Stomach (tissue), 9 donors: ENCODE data around the gene INTS1. TPM values are rescaled to one million over a fixed set of nuclear protein-coding genes. Genes with fewer than 3 reads are reported as not detected.

ENCODE experiments used
- DNase-seq, 2 donors: peaks; one replicate each; pipeline versions ENCODE4 v3.0.0 to v3.0.0-alpha.2; 2013 to 2019
- H3K27ac ChIP-seq, 5 donors: fragments of 200-600 bp in 4 of 5; sonication (generic) in 4 of 5; one replicate each; pipeline ENCODE4 v1.5.1; 2013 to 2019; ENCODE audit warnings: mild to moderate bottlenecking in 1 of 5, moderate library complexity in 1 of 5
- H3K27me3 ChIP-seq, 3 donors: fragments of 200-600 bp; sonication (generic); one replicate each; pipeline ENCODE4 v1.5.1; 2017 to 2019; ENCODE audit warnings: mixed run types in 1 of 3
- H3K36me3 ChIP-seq, 4 donors: fragments of 200-600 bp; sonication (generic); 1 replicate in 3 of 4; 2 replicates in 1 of 4; pipeline ENCODE4 v1.5.1; 2016 to 2019
- H3K4me1 ChIP-seq, 4 donors: fragments of 200-600 bp; sonication (generic); one replicate each; pipeline ENCODE4 v1.5.1; 2016 to 2019
- H3K4me3 ChIP-seq, 4 donors: fragments of 200-600 bp; sonication (generic) in 3 of 4; one replicate each; pipeline ENCODE4 v1.5.1; 2016 to 2019; ENCODE audit warnings: mild to moderate bottlenecking in 1 of 4
- H3K9me3 ChIP-seq, 4 donors: fragments of 200-600 bp; sonication (generic); one replicate each; pipeline ENCODE4 v1.5.1; 2016 to 2019
- EP300 ChIP-seq: sonication (generic); formaldehyde crosslinking; IDR thresholded peaks from one replicate; pipeline ENCODE4 v1.6.1; 2017; ENCODE audit warnings: antibody characterized with exemption
- POLR2A ChIP-seq, 4 donors: fragments of 450-650 bp; IDR thresholded peaks; one replicate each; pipeline ENCODE4 v1.6.1; 2016; ENCODE audit warnings: antibody characterized with exemption in 4 of 4, control low read depth in 2 of 4, mild to moderate bottlenecking in 1 of 4, moderate library complexity in 1 of 4
- POLR2AphosphoS5 ChIP-seq, 3 donors: sonication (generic); formaldehyde crosslinking; IDR thresholded peaks; one replicate each; pipeline ENCODE4 v1.6.1; 2016; ENCODE audit warnings: antibody characterized with exemption in 3 of 3
- WGBS, 5 donors: extraction: QIAGEN DNeasy Blood & Tissue Kit in 3 of 5; methylation state at CpG; one replicate each; pipeline versions ENCODE4 v1.1.5 to v1.1.7; 2013 to 2018; 5-methylcytosine and 5-hydroxymethylcytosine counted together
- intact Hi-C: fragments of 100-400 bp; cut with DNase I; formaldehyde crosslinking; loops from one replicate; pipeline ENCODE4 v1.15.1; 2023; ENCODE audit warnings: low total_unique reads
- polyA plus RNA-seq, 3 donors: library from polyadenylated mRNA; stranded (reverse); fragments of 200-250 nt; gene quantifications; one replicate each; pipeline ENCODE4 v1.2.3, GENCODE V29; 2013
- total RNA-seq, 5 donors: library from RNA; depleted of rRNA; stranded (reverse); fragments of >200 nt; gene quantifications; one replicate each; pipeline versions ENCODE4 v1.1.0 to v1.2.3, GENCODE V29; 2014 to 2016
- TF ChIP-seq, protein P1 (sequence below), 7 experiments: fragments of 450-650 bp in 4 of 7; fragments of 200-600 bp in 3 of 7; sonication (generic) in 3 of 7; IDR thresholded peaks; one replicate each; pipeline ENCODE4 v1.5.1; 2016 to 2019; ENCODE audit warnings: antibody characterized with exemption in 7 of 7, control low read depth in 2 of 7, mild to moderate bottlenecking in 1 of 7
- donor health status: healthy with polysubstance abuse.
- donor health status: Bipolar disorder and iron deficiency.
- donor health status: healthy.

Gene INTS1
- total and polyA plus RNA-seq, 8 donors, result 24.4 to 724 (median 56.2) TPM

- H3K36me3 ChIP-seq, result peaks cover 82 to 100% (median 100%) of the 10 kb centered on the region in 4 donors
- DNase-seq, result no peak
- no peaks in the 10 kb centered on the region for H3K4me1 ChIP-seq
- 89 to 95% (median 92%) methylated on average over 10 of the region's 10 CpGs for WGBS, 5 donors
- H3K4me3 ChIP-seq, result no peak overlapping the region
- no peaks in the 10 kb centered on the region for H3K9me3 ChIP-seq
- intact Hi-C loops, result no loop called here
- no peaks in the 10 kb centered on the region for H3K27me3 ChIP-seq
- H3K27ac ChIP-seq, result no peak overlapping the region
- TF ChIP-seq POLR2A (IDR thresholded peaks at IDR 0.05) (no peak), EP300 (no peak), POLR2AphosphoS5 (IDR thresholded peaks at IDR 0.05) (no peak)
- TF ChIP-seq, protein P1, sequence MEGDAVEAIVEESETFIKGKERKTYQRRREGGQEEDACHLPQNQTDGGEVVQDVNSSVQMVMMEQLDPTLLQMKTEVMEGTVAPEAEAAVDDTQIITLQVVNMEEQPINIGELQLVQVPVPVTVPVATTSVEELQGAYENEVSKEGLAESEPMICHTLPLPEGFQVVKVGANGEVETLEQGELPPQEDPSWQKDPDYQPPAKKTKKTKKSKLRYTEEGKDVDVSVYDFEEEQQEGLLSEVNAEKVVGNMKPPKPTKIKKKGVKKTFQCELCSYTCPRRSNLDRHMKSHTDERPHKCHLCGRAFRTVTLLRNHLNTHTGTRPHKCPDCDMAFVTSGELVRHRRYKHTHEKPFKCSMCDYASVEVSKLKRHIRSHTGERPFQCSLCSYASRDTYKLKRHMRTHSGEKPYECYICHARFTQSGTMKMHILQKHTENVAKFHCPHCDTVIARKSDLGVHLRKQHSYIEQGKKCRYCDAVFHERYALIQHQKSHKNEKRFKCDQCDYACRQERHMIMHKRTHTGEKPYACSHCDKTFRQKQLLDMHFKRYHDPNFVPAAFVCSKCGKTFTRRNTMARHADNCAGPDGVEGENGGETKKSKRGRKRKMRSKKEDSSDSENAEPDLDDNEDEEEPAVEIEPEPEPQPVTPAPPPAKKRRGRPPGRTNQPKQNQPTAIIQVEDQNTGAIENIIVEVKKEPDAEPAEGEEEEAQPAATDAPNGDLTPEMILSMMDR (IDR thresholded peaks at IDR 0.05), result no peak
Measured at GRCh38 chr7:1492221-1492620, 12.0 kb downstream of the INTS1 start.

DNA sequence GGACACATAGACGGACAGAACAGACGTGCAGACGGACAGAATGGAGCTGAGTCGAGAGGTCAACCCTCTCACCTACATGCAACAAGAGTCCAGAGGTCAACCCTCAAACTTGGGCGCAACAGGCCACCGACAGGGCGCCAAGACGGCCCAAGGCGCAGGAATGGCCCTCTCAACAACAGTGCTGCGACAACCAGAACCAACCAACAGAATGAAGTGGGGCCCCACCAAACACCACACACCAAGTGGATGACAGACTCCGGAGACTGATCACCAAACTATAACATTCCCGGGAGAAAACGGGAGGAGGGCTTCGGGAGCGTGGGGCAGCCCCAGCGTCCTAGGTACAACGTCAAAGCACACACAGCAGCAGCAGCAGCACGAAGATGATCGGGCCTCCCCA lies 13.4 kb downstream of the INTS1 start:
- H3K4me3 ChIP-seq, result no peak overlapping the region

DNA sequence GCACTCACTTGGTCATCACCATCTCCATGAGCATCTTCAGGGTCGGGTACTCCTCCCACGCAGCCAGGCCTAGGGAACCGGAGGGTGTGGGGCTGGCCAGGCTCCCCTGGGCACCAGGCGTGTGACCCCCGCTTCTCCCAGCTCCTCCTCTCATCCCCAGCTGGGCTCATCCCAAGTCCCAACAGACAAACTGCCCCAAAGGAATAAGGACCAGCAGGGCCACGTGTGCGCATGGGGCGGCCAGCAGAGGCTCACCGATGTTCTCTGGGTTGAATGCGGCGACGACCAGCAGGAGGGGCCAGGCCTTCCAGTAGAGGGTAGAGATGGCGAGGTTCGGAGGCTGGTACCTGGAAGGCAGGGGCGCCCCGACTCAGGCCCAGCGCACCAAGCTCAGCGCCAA lies 14.9 kb downstream of the INTS1 start:
- intact Hi-C loops, result no loop called here
- H3K4me1 ChIP-seq, result no peaks in the 10 kb centered on the region
- no peak overlapping the region for H3K27ac ChIP-seq
- no peak for DNase-seq
- TF ChIP-seq POLR2AphosphoS5 (IDR thresholded peaks at IDR 0.05) (no peak), EP300 (no peak), POLR2A (IDR thresholded peaks at IDR 0.05) (no peak)
- TF ChIP-seq, protein P1 (IDR thresholded peaks at IDR 0.05), result no peak
- 85 to 98% (median 95%) methylated on average over 10 to 18 of the region's 18 CpGs for WGBS, 5 donors
- no peaks in the 10 kb centered on the region for H3K9me3 ChIP-seq
- H3K4me3 ChIP-seq, result no peak overlapping the region
- no peaks in the 10 kb centered on the region for H3K27me3 ChIP-seq
- peaks cover 74 to 100% (median 100%) of the 10 kb centered on the region in 4 donors for H3K36me3 ChIP-seq

More for the DNA sequence above, 13.4 kb downstream of the INTS1 start:
- DNase-seq, result no peak
- Histone ChIP-seq H3K9me3 (no peaks in the 10 kb centered on the region), H3K4me1 (no peaks in the 10 kb centered on the region), H3K27me3 (no peaks in the 10 kb centered on the region), H3K27ac (no peak overlapping the region), H3K36me3 (peaks cover 79 to 100% (median 100%) of the 10 kb centered on the region in 4 donors)
- WGBS, 5 donors, result 87 to 95% (median 93%) methylated on average over 19 of the region's 19 CpGs
- intact Hi-C loops, result no loop called here
- TF ChIP-seq EP300 (no peak), POLR2A (IDR thresholded peaks at IDR 0.05) (no peak), POLR2AphosphoS5 (IDR thresholded peaks at IDR 0.05) (no peak)
- TF ChIP-seq, protein P1 (IDR thresholded peaks at IDR 0.05), result no peak

GRCh38 chr7:1488016-1488415 lies 16.2 kb downstream of the INTS1 start:
- WGBS, 5 donors, result 83 to 93% (median 89%) methylated on average over 14 to 20 of the region's 20 CpGs
- no peaks in the 10 kb centered on the region for H3K27me3 ChIP-seq
- H3K9me3 ChIP-seq, result no peaks in the 10 kb centered on the region
- H3K36me3 ChIP-seq, result peaks cover 80 to 100% (median 100%) of the 10 kb centered on the region in 4 donors
- H3K4me3 ChIP-seq, result no peak overlapping the region
- no peak overlapping the region for H3K27ac ChIP-seq
- TF ChIP-seq POLR2AphosphoS5 (IDR thresholded peaks at IDR 0.05) (no peak), EP300 (no peak), POLR2A (IDR thresholded peaks at IDR 0.05) (no peak)
- TF ChIP-seq, protein P1 (IDR thresholded peaks at IDR 0.05), result no peak
- DNase-seq, result no peak
- H3K4me1 ChIP-seq, result no peaks in the 10 kb centered on the region
- intact Hi-C loops, result no loop called here
